HepG2 (cell line): ENCODE measurements around the gene CHMP1A. TPM values are rescaled to one million over a fixed set of nuclear protein-coding genes. Genes with fewer than 3 reads are reported as not detected.

Source experiments
- AKAP8 ChIP-seq: sonication (generic); formaldehyde crosslinking; IDR thresholded peaks from 2 replicates; pipeline ENCODE4 v1.5.1; 2020; ENCODE audit warnings: mild to moderate bottlenecking, missing genetic modification reagents
- BCL3 ChIP-seq: sonication (generic); formaldehyde crosslinking; IDR thresholded peaks from 2 replicates; pipeline ENCODE4 v1.5.1; 2020; ENCODE audit warnings: mild to moderate bottlenecking, missing genetic modification reagents, moderate library complexity
- CEBPG ChIP-seq: IDR thresholded peaks from 2 replicates; pipeline ENCODE4 v1.6.1; 2016
- DR1 ChIP-seq: sonication (generic); formaldehyde crosslinking; IDR thresholded peaks from 2 replicates; pipeline ENCODE4 v1.8.0; 2021; ENCODE audit warnings: mild to moderate bottlenecking, missing genetic modification reagents, inconsistent platforms
- FOXA3 ChIP-seq: IDR thresholded peaks from 2 replicates; pipeline ENCODE4 v1.6.1; 2016; ENCODE audit warnings: missing genetic modification reagents, missing compliant biosample characterization
- GATAD2A ChIP-seq: IDR thresholded peaks from 2 replicates; pipeline ENCODE4 v1.6.1; 2016
- HDAC6 ChIP-seq: fragments of 200-600 bp; sonication (generic); IDR thresholded peaks from 2 replicates; pipeline ENCODE4 v1.7.0; 2017; ENCODE audit warnings: mild to moderate bottlenecking, antibody characterized with exemption, low read length, low read depth
- KLF12 ChIP-seq: sonication (generic); formaldehyde crosslinking; IDR thresholded peaks from 2 replicates; pipeline ENCODE4 v1.4.0; 2020; ENCODE audit warnings: missing genetic modification reagents, borderline replicate concordance
- MEIS2 ChIP-seq: sonication (generic); formaldehyde crosslinking; IDR thresholded peaks from 2 replicates; pipeline ENCODE4 v1.9.0; 2021; ENCODE audit warnings: mild to moderate bottlenecking, missing genetic modification reagents
- RFX3 ChIP-seq: IDR thresholded peaks from 2 replicates; pipeline ENCODE4 v1.6.1; 2016; ENCODE audit warnings: missing biosample characterization, missing genetic modification reagents
- SIX1 ChIP-seq: sonication (generic); formaldehyde crosslinking; IDR thresholded peaks from 2 replicates; pipeline ENCODE4 v1.4.0; 2020; ENCODE audit warnings: missing genetic modification reagents, borderline replicate concordance
- TERF1 ChIP-seq: sonication (generic); formaldehyde crosslinking; IDR thresholded peaks from 2 replicates; pipeline ENCODE4 v1.8.0; 2022; ENCODE audit warnings: mild to moderate bottlenecking, missing genetic modification reagents, moderate library complexity
- TP53 ChIP-seq: sonication (generic); formaldehyde crosslinking; conservative IDR thresholded peaks from 2 replicates; pipeline ENCODE4 v1.4.0; 2020; ENCODE audit warnings: missing genetic modification reagents
- YEATS2 ChIP-seq: sonication (generic); formaldehyde crosslinking; IDR thresholded peaks from 2 replicates; pipeline ENCODE4 v1.4.0; 2020; ENCODE audit warnings: missing genetic modification reagents, borderline replicate concordance
- ZFX ChIP-seq: sonication (generic); formaldehyde crosslinking; IDR thresholded peaks from 2 replicates; pipeline ENCODE4 v1.4.0; 2020; ENCODE audit warnings: mild to moderate bottlenecking, low read depth, missing genetic modification reagents, moderate library complexity
- ZNF136 ChIP-seq: sonication (generic); formaldehyde crosslinking; IDR thresholded peaks from 2 replicates; pipeline ENCODE4 v1.8.1; 2022; ENCODE audit warnings: low read depth, mild to moderate bottlenecking, moderate library complexity, missing genetic modification reagents
- ZNF567 ChIP-seq: sonication (generic); formaldehyde crosslinking; IDR thresholded peaks from 2 replicates; pipeline ENCODE4 v1.8.1; 2023; ENCODE audit warnings: mild to moderate bottlenecking, missing genetic modification reagents, borderline replicate concordance
- ZNF597 ChIP-seq: sonication (generic); formaldehyde crosslinking; IDR thresholded peaks from 2 replicates; pipeline ENCODE4 v1.5.0; 2020; ENCODE audit warnings: missing genetic modification reagents
- ZNF652 ChIP-seq: IDR thresholded peaks from 2 replicates; pipeline ENCODE4 v1.6.1; 2016; ENCODE audit warnings: low read depth, borderline replicate concordance
- ZNF737 ChIP-seq: sonication (generic); formaldehyde crosslinking; IDR thresholded peaks from 2 replicates; pipeline ENCODE4 v1.5.0; 2020; ENCODE audit warnings: missing genetic modification reagents, mild to moderate bottlenecking, borderline replicate concordance
- ZNF746 ChIP-seq: sonication (generic); formaldehyde crosslinking; IDR thresholded peaks from 2 replicates; pipeline ENCODE4 v1.8.0; 2022; ENCODE audit warnings: mild to moderate bottlenecking, missing genetic modification reagents
- ZNF839 ChIP-seq: sonication (generic); formaldehyde crosslinking; IDR thresholded peaks from 2 replicates; pipeline ENCODE4 v1.4.0; 2020; ENCODE audit warnings: missing genetic modification reagents, mild to moderate bottlenecking, borderline replicate concordance
- polyA plus RNA-seq, 8 experiments: library from polyadenylated mRNA; depleted of rRNA in 3 of 8; stranded (reverse) in 7 of 8; unstranded in 1 of 8; fragments of >200 nt; fragmentation: Illumina TruSeq in 4 of 8; extraction: Trizol in 4 of 8; gene quantifications; 2 replicates each; pipeline versions ENCODE4 v1.2.1 to v1.2.3, GENCODE V29; 2011 to 2016; ENCODE audit warnings: low read depth in 4 of 8, missing spikeins in 1 of 8, mixed read lengths in 1 of 8; ENCODE audit not compliant: insufficient read depth in 1 of 8
- total RNA-seq, 5 experiments: library from RNA; depleted of rRNA; stranded (reverse); fragments of >200 nt; fragmentation: Illumina TruSeq; extraction: Trizol; gene quantifications; 2 replicates each; pipeline ENCODE4 v1.2.3, GENCODE V29; 2016; ENCODE audit warnings: low read depth in 1 of 5

Gene CHMP1A
- total and polyA plus RNA-seq, 2 of the 13 experiments (the other 11 are each of a cell fraction or from before 2014, with no cell fraction given), result 69.4 to 73.3 TPM

- TF ChIP-seq ZNF597 (no peak), ZNF136 (CRISPR knock-in tag) (peak; percentile 69; the same call in 1 of the 2 replicates), TP53 (CRISPR knock-in tag) (peak; percentile 78; the same call in 1 of the 2 replicates), ZNF737 (CRISPR knock-in tag) (no peak), FOXA3 (CRISPR knock-in tag) (0 out of 2 replicates have a peak, but pooled peaks have one; percentile 34), ZNF839 (CRISPR knock-in tag) (no peak), ZFX (CRISPR knock-in tag) (peak; percentile 70), HDAC6 (no peak), GATAD2A (no peak), MEIS2 (CRISPR knock-in tag) (peak; percentile 76), RFX3 (no peak), TERF1 (no peak), ZNF746 (CRISPR knock-in tag) (0 out of 2 replicates have a peak, but pooled peaks have one; percentile 15), AKAP8 (CRISPR knock-in tag) (no peak; the same call in none of the 2 replicates), CEBPG (CRISPR knock-in tag) (no peak), ZNF567 (CRISPR knock-in tag) (no peak), ZNF652 (CRISPR knock-in tag) (no peak), DR1 (CRISPR knock-in tag) (no peak), SIX1 (CRISPR knock-in tag) (no peak), BCL3 (CRISPR knock-in tag) (peak; percentile 61; the same call in 1 of the 2 replicates), KLF12 (0 out of 2 replicates have a peak, but pooled peaks have one; percentile 49), YEATS2 (no peak)
Observed at GRCh38 chr16:89700649-89701424, 43.3 kb upstream of the CHMP1A start (continued).
